Activated naive CD4-positive, alpha-beta T cell treated with anti-CD3 and anti-CD28 coated beads, Interleukin-2, amount 50 U/mL, for 72 hours (primary cell): ENCODE data around the gene HBG1. TPM values are rescaled to one million over a fixed set of nuclear protein-coding genes. Genes with fewer than 3 reads are reported as not detected.
"Not testable (repeated sequence)": the region's sequence is repeated elsewhere in the genome, so short reads cannot be mapped to it uniquely, and the experiment has no call there.

Experiments used
- ATAC-seq, 2 donors: fragments of 150-1000 bp; cut with Tn5 transposase; 2 replicates each; pipeline ENCODE4 v1.10.0; 2021; ENCODE audit warnings: mild to moderate bottlenecking in 2 of 2, moderate library complexity in 2 of 2
- DNase-seq, 2 donors: peaks; one replicate each; pipeline ENCODE4 v3.0.0; 2021 to 2022; ENCODE audit warnings: low spot score in 2 of 2
- H3K27ac Mint-ChIP-seq, 2 donors: one replicate each; pipeline ENCODE4 v1.8.0; 2022; ENCODE audit warnings: mild to moderate bottlenecking in 2 of 2, mixed read lengths in 2 of 2
- H3K36me3 Mint-ChIP-seq, 2 donors: one replicate each; pipeline ENCODE4 v1.8.0; 2022; ENCODE audit warnings: mixed read lengths in 2 of 2
- H3K9me3 Mint-ChIP-seq, 2 donors: one replicate each; pipeline ENCODE4 v1.8.0; 2022; ENCODE audit warnings: mixed read lengths in 2 of 2
- total RNA-seq, 2 donors: library from RNA; stranded (reverse); gene quantifications; one replicate each; pipeline ENCODE4 v1.2.3, GENCODE V29; 2022

Gene HBG1
- total RNA-seq = not detected

DNA sequence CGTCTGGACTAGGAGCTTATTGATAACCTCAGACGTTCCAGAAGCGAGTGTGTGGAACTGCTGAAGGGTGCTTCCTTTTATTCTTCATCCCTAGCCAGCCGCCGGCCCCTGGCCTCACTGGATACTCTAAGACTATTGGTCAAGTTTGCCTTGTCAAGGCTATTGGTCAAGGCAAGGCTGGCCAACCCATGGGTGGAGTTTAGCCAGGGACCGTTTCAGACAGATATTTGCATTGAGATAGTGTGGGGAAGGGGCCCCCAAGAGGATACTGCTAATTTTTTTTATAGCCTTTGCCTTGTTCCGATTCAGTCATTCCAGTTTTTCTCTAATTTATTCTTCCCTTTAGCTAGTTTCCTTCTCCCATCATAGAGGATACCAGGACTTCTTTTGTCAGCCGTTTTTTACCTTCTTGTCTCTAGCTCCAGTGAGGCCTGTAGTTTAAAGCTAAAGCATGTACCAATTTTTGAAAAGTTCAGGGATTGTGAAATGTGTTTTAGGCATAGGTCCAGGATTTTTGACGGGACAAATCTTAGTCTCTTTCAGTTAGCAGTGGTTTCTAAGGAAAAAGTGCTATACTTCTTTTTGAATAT, at the start of gene HBG1:
Gene HBG1, minus strand, starts transcription at position 51 of the 590 bp plus-strand sequence. CDS start 53 bp downstream, outside the sequence.
- H3K36me3 Mint-ChIP-seq, H3K27ac Mint-ChIP-seq, DNase-seq, H3K9me3 Mint-ChIP-seq, ATAC-seq: not testable (repeated sequence)

DNA sequence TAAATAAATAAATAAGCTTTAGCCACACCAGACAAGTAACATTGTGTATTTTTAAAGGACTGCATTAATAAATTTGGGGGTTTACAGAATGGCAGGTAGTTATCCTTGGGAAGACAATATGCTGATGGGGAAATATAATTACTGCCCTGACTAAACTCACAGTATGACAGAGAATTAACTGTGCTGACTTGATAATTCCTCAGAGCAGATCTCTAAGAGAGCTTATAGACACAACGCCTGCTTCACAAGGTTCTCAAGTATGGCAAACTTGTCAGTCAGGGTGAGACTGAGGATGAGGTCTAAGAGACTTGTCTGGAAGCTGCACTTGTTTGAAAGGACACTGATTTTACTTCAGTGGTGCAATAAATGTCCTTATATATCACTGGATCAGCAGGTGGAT, 48.8 kb upstream of the HBG1 start:
- DNase-seq (no peak), ATAC-seq (no peak)
- H3K36me3 Mint-ChIP-seq = no peaks in the 10 kb centered on the region
- no peak overlapping the region for H3K27ac Mint-ChIP-seq
- H3K9me3 Mint-ChIP-seq = no peaks in the 10 kb centered on the region

- H3K27ac Mint-ChIP-seq = peak overlapping the region in 1 of 2 donors; percentile 31
- H3K36me3 Mint-ChIP-seq = no peaks in the 10 kb centered on the region
- ATAC-seq (no peak), DNase-seq (no peak)
- no peaks in the 10 kb centered on the region for H3K9me3 Mint-ChIP-seq
These were observed 48.2 kb upstream of the HBG1 start for GRCh38 chr11:5297721-5298323.

DNA sequence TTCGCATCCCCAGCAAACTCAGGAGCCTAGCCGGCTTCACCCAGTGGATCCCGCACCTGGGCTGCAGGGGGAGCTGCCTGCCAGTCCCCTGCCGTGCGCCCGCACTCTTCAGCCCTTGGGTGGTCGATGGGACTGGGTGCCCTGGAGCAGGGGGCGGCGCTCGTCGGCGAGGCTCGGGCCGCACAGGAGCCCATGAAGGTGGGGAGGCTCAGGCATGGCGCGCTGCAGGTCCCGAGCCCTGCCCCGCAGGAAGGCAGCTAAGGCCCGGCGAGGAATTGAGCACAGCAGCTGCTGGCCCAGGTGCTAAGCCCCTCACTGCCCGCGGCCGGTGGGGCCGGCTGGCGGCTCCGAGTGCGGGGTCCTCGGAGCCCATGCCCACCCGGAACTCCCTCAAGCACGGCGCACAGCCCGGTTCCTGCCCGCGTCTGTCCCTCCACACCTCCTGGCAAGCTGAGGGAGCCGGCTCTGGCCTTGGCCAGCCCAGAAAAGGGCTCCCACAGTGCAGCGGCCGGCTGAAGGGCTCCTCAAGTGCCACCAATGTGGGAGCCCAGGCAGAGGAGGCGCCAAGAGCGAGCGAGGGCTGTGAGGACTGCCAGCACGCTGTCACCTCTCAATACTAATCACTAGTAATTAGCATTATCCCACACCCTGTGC, 44.8 kb upstream of the HBG1 start:
- not testable (repeated sequence) for H3K27ac Mint-ChIP-seq, ATAC-seq, H3K9me3 Mint-ChIP-seq, DNase-seq, H3K36me3 Mint-ChIP-seq

GRCh38 chr11:5293028-5293427, 43.4 kb upstream of the HBG1 start:
- ATAC-seq = no peak
- Mint-ChIP-seq H3K27ac (no peak overlapping the region), H3K9me3 (no peaks in the 10 kb centered on the region), H3K36me3 (no peaks in the 10 kb centered on the region)
- no peak for DNase-seq

DNA sequence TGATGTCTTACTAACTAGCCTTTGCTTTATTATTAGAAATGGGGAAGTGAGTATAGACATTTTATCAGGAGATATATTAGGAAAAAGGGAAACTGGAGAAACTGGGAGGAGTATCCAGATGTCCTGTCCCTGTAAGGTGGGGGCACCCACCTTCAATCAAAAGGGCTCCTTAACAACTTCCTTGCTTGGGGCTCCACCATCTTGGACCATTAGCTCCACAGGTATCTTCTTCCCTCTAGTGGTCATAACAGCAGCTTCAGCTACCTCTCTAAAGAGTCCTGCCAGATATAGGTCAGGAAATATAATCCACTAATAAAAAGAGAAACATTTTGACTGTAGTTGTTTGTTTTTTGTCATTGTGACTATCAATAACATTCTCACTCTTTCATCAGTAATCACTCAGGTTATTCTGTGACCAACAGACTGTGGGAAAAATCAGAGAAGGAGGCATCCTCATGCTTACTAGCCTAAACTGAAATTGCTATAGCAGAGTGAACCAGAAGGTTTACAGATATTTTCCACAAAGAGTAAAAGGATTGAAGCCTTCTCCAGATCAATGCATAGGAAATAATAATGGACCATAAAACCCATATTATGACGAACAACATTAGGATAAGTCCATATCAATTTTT, 41.7 kb upstream of the HBG1 start:
- peak in 1 of 2 donors; percentile 64 for ATAC-seq
- no peak overlapping the region for H3K27ac Mint-ChIP-seq
- H3K36me3 Mint-ChIP-seq = no peaks in the 10 kb centered on the region
- no peaks in the 10 kb centered on the region for H3K9me3 Mint-ChIP-seq
- no peak for DNase-seq

DNA sequence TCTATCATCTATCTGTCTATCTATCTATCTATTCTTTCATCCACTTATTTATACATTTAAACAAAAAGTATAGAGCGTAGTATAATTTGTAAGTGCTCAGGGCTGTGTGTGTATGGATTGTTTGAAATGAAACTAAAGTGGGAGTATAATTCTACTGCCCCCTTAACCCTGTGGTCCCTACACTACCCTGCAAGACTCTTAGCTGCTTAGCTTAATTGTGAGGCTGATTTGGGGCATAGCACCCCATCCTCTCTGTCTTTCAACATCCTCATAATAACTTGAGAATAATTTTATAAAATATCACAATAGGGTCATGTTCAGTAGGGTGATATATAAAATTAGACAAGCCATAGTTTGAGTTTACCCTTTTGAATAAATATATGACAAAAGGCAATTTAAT, 40.4 kb upstream of the HBG1 start:
- ATAC-seq = no peak
- Mint-ChIP-seq H3K9me3 (no peaks in the 10 kb centered on the region), H3K27ac (no peak overlapping the region), H3K36me3 (no peaks in the 10 kb centered on the region)
- DNase-seq = no peak

DNA sequence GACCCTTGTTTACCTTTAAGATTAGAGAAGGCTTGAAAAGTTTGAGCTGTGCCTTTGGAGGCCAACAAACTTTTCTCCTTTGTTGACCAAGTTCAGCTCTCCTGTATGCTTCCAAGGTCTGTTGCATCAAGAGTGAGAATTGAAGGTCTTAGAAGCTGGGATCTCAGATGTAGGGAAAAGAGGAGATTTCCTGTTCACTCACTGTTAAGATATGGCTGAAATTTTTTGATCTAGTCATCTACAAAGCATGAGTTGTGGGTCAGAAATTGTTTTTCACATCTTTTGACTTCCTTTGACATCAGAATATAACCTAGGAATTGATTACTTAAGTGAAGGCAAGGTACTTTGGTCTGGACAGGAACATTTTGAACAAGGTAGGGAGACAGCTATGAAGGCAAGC, 40.0 kb upstream of the HBG1 start:
- DNase-seq (no peak), ATAC-seq (no peak)
- Mint-ChIP-seq H3K27ac (no peak overlapping the region), H3K36me3 (no peaks in the 10 kb centered on the region), H3K9me3 (no peaks in the 10 kb centered on the region)

DNA sequence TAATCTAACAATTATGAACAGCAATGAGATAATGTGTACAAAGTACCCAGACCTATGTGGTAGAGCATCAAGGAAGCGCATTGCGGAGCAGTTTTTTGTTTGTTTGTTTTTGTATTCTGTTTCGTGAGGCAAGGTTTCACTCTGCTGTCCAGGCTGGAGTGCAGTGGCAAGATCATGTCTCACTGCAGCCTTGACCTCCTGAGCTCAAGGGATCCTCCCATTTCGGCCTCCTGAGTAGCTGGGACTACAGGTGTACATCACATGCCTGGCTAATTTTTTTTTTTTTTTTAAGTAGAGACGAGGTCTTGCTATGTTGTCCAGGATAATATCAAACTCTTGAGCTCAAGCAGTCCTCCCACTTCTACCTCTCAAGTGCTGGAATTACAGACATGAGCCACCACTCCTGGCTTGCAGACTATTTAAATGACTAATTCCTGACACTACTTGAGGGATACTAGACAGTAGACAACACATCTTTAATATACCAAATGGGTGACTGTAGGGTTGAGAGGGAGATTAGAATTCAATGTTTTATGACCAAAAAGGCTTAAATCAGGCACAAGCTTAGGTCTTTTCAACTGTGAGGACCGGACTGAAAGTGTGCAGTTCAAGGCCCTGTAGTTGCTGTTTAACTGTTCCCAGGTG, 39.4 kb upstream of the HBG1 start:
- Mint-ChIP-seq H3K9me3 (no peaks in the 10 kb centered on the region), H3K36me3 (no peaks in the 10 kb centered on the region), H3K27ac (no peak overlapping the region)
- DNase-seq (no peak), ATAC-seq (no peak)

DNA sequence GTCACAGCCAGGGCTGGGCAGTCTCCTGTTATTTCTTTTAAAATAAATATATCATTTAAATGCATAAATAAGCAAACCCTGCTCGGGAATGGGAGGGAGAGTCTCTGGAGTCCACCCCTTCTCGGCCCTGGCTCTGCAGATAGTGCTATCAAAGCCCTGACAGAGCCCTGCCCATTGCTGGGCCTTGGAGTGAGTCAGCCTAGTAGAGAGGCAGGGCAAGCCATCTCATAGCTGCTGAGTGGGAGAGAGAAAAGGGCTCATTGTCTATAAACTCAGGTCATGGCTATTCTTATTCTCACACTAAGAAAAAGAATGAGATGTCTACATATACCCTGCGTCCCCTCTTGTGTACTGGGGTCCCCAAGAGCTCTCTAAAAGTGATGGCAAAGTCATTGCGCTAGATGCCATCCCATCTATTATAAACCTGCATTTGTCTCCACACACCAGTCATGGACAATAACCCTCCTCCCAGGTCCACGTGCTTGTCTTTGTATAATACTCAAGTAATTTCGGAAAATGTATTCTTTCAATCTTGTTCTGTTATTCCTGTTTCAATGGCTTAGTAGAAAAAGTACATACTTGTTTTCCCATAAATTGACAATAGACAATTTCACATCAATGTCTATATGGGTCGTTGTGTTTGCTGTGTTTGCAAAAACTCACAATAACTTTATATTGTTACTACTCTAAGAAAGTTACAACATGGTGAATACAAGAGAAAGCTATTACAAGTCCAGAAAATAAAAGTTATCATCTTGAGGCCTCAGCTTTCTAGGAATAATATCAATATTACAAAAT, 38.6 kb upstream of the HBG1 start:
- no peak for ATAC-seq
- DNase-seq = no peak
- Mint-ChIP-seq H3K27ac (no peak overlapping the region), H3K9me3 (no peaks in the 10 kb centered on the region), H3K36me3 (no peaks in the 10 kb centered on the region)

GRCh38 chr11:5286901-5287300, 37.2 kb upstream of the HBG1 start:
- Mint-ChIP-seq H3K27ac (no peak overlapping the region), H3K9me3 (no peaks in the 10 kb centered on the region), H3K36me3 (no peaks in the 10 kb centered on the region)
- ATAC-seq (no peak), DNase-seq (no peak)

- no peaks in the 10 kb centered on the region for H3K9me3 Mint-ChIP-seq
These were observed 36.7 kb upstream of the HBG1 start for GRCh38 chr11:5286351-5286750.

DNA sequence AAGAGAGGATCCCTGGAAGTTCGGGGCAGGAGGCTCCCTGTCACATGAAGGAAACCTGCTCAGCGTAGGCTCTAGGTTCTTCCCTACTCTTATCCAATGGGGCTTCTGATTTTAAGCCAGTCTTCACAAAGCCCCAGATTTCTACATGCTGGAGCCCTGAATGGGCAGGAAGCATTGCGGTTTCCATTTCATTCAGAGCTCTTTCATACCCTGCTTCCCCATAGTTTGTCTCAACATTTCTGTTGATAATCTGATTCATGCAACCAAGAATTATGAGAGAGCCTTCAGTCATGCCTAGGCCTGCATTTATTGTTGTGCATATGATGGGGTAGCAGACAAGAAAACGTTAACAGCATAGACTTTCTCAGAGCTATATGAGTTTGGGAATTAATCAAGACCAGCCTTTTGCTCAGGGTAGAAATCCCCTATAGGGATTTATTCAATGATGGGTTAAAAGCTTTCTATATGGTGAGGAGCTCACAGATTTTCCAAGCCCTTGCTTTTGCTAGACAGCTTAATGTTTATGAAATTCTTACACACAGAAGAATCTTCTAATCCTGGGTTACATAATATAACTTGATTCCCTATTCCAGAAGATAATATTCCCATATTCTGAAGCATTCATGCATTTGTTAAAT, 36.2 kb upstream of the HBG1 start:
- ATAC-seq (no peak), DNase-seq (no peak)
- H3K9me3 Mint-ChIP-seq = no peaks in the 10 kb centered on the region
- no peak overlapping the region for H3K27ac Mint-ChIP-seq
- no peaks in the 10 kb centered on the region for H3K36me3 Mint-ChIP-seq

More at GRCh38 chr11:5286351-5286750, 36.7 kb upstream of the HBG1 start:
- no peaks in the 10 kb centered on the region for H3K36me3 Mint-ChIP-seq
- no peak overlapping the region for H3K27ac Mint-ChIP-seq
- no peak for DNase-seq
- ATAC-seq = no peak

DNA sequence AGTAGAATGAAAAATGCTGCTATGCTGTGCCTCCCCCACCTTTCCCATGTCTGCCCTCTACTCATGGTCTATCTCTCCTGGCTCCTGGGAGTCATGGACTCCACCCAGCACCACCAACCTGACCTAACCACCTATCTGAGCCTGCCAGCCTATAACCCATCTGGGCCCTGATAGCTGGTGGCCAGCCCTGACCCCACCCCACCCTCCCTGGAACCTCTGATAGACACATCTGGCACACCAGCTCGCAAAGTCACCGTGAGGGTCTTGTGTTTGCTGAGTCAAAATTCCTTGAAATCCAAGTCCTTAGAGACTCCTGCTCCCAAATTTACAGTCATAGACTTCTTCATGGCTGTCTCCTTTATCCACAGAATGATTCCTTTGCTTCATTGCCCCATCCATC, 35.0 kb upstream of the HBG1 start:
- no peak for DNase-seq
- H3K9me3 Mint-ChIP-seq = no peaks in the 10 kb centered on the region

GRCh38 chr11:5283882-5284281, 34.2 kb upstream of the HBG1 start:
- no peaks in the 10 kb centered on the region for H3K9me3 Mint-ChIP-seq
- DNase-seq (no peak), ATAC-seq (no peak)
- H3K27ac Mint-ChIP-seq = no peak overlapping the region
- H3K36me3 Mint-ChIP-seq = no peaks in the 10 kb centered on the region

More for the DNA sequence above, 35.0 kb upstream of the HBG1 start:
- Mint-ChIP-seq H3K27ac (no peak overlapping the region), H3K36me3 (no peaks in the 10 kb centered on the region)
- no peak for ATAC-seq

- DNase-seq (no peak), ATAC-seq (no peak)
- H3K27ac Mint-ChIP-seq = no peak overlapping the region
- H3K36me3 Mint-ChIP-seq = no peaks in the 10 kb centered on the region
- H3K9me3 Mint-ChIP-seq = no peaks in the 10 kb centered on the region
These were observed 33.4 kb upstream of the HBG1 start for GRCh38 chr11:5283086-5283485.
